ENCODE results near the gene CLIP2.

Gene CLIP2

DNA sequence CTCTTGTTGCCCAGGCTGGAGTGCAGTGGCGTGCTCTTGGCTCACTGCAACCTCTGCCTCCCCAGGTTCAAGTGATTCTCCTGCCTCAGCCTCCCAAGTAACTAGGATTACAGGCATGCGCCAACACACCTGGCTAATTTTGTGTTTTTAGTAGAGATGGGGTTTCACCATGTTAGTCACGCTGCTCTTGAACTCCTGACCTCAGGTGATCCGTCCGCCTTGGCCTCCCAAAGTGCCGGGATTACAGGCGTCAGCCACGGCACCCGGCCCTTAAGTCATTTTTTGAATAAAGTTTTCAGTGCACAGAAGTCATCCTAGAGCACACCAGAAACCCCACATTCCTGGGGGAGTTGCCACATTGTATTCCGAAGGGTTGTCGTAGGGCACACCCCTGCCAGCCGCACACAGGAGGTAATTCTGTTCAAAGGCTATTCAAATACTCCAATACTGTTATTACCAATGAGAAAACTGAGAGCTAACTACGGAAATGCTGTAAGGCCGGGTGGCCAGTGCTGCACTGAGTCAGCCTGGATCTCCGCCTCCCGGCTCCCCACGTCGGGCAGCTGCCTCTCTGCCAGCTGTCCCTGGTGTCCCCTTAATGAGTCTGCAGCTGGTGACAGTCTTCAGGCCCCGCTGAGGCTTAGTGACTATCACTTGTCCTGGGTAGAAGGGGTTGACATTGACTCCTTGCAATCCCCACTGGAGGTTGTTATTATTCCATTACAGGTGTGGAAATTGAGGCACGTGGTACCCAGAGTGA, 26.4 kb upstream of the CLIP2 start:
- Mint-ChIP-seq H3K4me3 (no peak overlapping the region), H3K9me3 (no peaks in the 10 kb centered on the region), H3K4me1 (peaks cover 21% of the 10 kb centered on the region), H3K27ac (no peak overlapping the region), H3K36me3 (no peaks in the 10 kb centered on the region), H3K27me3 (peaks cover 2% of the 10 kb centered on the region)
- no peak for DNase-seq (ENCODE audit: low spot score in 2 of 2)
- no peak for ATAC-seq (ENCODE audit: low read depth)

DNA sequence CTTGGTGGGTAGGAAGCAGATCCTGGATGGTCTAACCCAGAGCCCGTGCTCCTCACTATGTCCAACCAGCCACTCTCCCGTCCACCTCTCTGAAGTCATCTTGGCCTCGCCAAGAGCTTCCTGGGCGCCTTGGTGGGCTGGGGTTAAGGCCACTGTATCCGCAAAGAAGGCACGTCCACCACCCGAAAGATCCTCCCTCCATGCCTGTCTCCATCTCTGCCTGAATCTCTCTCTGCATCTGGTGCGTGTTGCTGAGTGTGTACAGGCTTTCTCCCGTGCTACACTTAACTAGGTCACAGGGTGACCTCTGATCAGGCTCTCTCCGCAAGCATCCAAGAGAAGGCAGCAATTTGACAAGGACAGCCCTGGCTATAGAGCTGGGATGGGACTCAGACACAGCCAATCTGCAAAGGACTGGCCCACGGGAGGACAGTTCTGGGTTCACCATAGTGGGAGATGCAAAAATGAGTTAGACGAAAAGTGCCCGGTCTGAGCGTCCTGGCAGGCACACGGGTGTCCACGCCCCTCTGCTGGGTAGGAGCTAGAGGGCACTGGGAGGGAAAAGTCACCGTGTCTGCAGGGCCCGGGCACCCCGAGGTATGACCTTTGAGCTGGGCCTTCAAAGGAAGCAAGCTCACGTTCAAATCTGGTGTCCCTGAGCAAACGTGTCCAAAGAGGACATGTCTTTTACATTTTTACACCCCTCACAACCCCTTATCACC, 25.6 kb upstream of the CLIP2 start:
- Mint-ChIP-seq H3K27me3 (peaks cover 2% of the 10 kb centered on the region), H3K9me3 (no peaks in the 10 kb centered on the region), H3K27ac (no peak overlapping the region), H3K4me1 (peaks cover 21% of the 10 kb centered on the region), H3K4me3 (no peak overlapping the region), H3K36me3 (no peaks in the 10 kb centered on the region)
- ATAC-seq (ENCODE audit: low read depth): no peak
- no peak for DNase-seq (ENCODE audit: low spot score in 2 of 2)

DNA sequence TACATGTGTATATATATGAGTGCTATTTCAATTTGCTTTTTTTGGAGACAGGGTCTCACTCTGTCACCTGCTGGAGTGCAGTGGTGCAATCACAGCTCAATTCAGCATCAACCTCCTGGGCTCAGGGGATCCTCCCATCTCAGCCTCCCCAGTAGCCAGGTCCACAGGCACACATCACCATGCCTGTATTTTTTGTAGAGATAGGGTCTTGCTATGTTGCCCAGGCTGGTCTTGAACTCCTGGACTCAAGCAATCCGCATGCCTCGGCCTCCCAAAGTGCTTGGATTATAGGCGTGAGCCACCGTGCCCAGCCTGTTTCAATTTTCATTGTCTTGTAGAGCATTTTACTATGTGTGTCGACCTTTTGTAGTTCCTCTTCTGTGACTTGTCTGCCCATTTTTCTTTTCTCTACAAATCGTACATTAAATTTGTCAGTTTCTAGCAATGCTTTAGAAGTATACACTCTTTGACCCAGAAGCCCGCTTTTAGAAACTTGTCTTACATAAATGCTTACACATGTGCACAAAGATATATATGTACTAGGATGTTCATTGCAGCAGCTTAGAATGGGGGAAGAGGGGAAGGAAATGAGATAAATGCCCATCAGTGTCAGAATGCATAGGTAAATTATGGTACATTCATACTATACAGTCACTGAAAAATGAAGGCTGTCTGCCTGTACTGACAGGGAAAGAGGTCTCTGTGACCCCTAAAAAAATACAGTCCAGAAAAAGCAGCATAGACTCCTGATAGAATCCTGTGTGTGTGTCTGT, 22.8 kb upstream of the CLIP2 start:
- peaks cover 25% of the 10 kb centered on the region for H3K4me1 Mint-ChIP-seq
- H3K4me3 Mint-ChIP-seq: peak overlapping the region; percentile 12
- DNase-seq (ENCODE audit: low spot score in 2 of 2) (no peak), ATAC-seq (ENCODE audit: low read depth) (peak; percentile 21)
- H3K9me3 Mint-ChIP-seq: no peaks in the 10 kb centered on the region
- H3K27ac Mint-ChIP-seq: peak overlapping the region; percentile 72
- H3K27me3 Mint-ChIP-seq: no peaks in the 10 kb centered on the region
- no peaks in the 10 kb centered on the region for H3K36me3 Mint-ChIP-seq

DNA sequence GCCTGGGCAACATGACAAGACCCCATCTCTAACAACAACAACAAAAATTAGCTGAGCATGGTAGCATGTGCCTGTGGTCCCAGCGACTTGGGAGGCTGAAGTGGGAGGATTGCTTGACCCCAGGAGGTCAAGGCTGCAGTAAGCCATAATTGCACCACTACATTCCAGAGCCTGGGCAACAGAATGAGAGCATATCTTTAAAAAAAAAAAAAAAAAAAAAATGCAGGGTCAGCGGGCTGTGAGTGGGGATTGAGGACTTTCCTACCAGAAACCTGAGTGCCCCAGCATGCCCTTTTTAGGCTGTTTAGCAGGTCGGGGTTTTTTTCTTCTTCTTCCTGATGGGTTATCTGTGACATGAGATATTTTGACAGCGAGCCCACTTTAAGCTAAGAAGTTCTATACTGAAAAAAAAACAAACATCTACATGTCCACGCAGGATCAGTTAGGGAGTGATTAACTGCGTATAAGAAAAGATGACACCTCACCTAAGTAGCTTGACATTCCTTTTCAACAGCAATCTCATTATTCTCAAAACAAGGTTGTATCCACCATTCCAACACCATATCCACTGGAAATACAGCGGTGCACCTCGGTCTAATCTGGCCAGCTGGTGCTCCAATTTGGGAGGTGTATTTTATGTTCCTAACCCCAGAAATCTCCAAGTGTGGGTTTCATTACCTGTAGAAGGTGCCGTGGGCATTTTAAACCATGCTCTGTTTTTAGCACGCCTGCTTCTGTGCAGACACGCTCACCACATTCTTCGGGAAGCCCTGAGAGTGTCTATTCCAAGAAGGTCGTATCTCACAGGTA, 21.2 kb upstream of the CLIP2 start:
- Mint-ChIP-seq H3K27me3 (no peaks in the 10 kb centered on the region), H3K4me1 (peaks cover 34% of the 10 kb centered on the region), H3K36me3 (no peaks in the 10 kb centered on the region), H3K9me3 (no peaks in the 10 kb centered on the region), H3K4me3 (peak overlapping the region; percentile 59), H3K27ac (no peak overlapping the region)
- ATAC-seq (ENCODE audit: low read depth): no peak
- no peak for DNase-seq (ENCODE audit: low spot score in 2 of 2)

DNA sequence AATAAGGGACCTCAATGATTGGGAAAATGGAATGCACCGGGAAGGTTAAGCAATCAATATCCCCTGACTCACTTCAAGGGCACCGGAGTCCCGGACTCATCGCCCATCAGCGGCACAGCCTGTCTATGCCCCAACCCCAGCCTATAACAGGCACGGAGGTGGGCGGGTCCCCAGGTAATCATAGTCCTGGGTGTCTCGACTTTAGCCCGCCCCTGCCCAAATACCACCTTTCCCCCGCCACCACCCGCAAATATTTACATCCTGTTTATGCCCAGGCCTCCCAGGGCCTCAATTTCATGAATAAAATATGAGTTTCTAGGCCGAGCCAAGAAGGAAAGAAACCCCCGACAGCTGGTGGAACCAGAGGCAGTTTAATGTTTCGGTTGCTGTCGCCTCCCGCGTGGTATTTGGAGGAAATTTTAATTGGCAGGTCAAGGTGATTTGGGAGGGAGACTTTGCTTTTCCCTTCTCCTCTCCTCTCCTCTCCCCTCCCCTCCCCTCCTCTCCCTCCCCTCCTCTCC, 19.4 kb upstream of the CLIP2 start:
- peak; percentile 69 for ATAC-seq (ENCODE audit: low read depth)
- Mint-ChIP-seq H3K4me3 (peak overlapping the region; percentile 88), H3K9me3 (no peaks in the 10 kb centered on the region), H3K27ac (peak overlapping the region; percentile 41), H3K27me3 (no peaks in the 10 kb centered on the region), H3K36me3 (no peaks in the 10 kb centered on the region), H3K4me1 (peaks cover 29% of the 10 kb centered on the region)
- peak; percentile 47 to 60 for DNase-seq (ENCODE audit: low spot score in 2 of 2)

DNA sequence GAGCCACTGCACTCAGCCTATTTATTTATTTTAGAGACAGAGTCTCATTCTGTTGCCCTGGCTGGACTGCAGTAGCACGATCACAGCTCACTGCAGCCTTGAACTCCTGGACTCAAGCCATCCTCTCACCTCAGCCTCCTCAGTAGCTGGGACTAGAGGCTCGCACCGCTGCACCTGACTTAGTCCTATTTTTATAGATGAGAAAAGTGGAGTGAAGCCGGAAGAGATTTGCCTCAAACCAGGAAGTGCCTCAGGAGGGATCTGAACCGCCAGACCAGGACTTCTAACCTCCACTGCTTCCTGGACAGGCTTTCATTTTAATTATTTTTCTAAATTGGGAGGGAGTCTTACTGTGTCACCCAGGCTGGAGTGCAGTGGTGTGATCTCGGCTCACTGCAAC, 17.5 kb upstream of the CLIP2 start:
- Mint-ChIP-seq H3K27ac (peak overlapping the region; percentile 67), H3K4me3 (peak overlapping the region; percentile 85), H3K27me3 (no peaks in the 10 kb centered on the region), H3K9me3 (no peaks in the 10 kb centered on the region), H3K4me1 (peaks cover 20% of the 10 kb centered on the region), H3K36me3 (no peaks in the 10 kb centered on the region)
- DNase-seq (ENCODE audit: low spot score in 2 of 2): no peak
- ATAC-seq (ENCODE audit: low read depth): no peak

DNA sequence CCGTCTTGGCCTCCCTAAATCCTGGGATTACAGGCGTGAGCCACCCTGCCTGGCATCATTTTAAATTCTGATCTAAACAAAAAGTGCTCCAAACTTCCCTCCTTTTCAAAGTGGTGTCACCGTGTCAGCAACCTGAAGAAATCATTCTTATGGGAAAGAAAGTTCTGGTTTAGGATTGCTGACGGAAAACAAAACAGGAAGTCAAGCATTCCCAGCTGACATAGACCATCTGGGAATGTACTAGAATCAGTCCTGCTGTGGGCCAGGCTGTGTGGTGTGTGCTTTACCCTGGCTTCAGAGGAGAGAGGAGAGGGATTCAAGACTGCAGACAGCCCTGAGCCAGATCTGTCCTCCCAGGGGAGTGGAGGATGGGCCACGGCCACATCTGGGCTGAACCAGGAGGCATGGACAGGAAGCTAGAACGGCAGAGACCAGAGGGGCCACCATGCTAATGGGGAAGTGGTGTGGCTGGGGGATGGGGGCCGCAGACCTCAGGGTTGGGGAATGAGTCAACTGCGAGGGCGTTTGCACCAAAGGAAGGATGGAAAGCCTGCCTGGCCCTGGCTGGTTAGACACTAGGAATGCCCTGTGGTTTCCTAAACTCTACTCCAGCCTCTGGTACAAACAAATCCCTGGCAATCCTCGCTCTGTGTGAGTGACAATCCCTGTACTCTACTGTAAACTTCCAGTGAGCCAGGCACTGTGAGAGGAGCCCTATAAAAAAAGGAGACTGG, 16.7 kb upstream of the CLIP2 start:
- Mint-ChIP-seq H3K9me3 (no peaks in the 10 kb centered on the region), H3K27me3 (no peaks in the 10 kb centered on the region), H3K4me1 (peaks cover 20% of the 10 kb centered on the region), H3K4me3 (peak overlapping the region; percentile 85), H3K27ac (peak overlapping the region; percentile 90), H3K36me3 (no peaks in the 10 kb centered on the region)
- DNase-seq (ENCODE audit: low spot score in 2 of 2) (peak in 1 of 2 donors; percentile 28), ATAC-seq (ENCODE audit: low read depth) (peak; percentile 57)

DNA sequence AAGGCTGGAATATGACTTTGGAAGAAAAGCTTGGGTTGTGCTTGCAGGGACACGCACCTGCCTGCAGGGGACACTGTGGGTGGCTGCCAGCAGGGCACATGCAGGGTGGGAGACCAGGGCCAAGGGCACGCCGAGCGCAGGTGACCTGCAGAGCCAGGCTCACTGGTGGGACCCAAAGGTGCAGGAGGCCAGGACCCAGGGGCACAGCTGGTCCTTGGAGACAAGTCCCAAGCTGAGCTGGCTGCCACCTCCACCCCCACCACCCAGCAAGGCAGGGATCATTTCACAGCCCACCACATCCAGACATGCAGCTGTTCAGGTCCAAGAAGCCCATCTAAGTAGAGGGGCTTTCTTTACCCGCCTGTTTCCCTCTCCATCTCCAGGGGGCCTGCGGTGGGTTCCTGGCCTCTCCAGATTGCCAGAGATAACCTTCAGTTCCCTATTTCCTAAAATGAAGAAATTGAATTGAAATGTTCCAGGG, 13.8 kb upstream of the CLIP2 start:
- Mint-ChIP-seq H3K4me3 (no peak overlapping the region), H3K36me3 (no peaks in the 10 kb centered on the region), H3K4me1 (peaks cover 33% of the 10 kb centered on the region), H3K9me3 (no peaks in the 10 kb centered on the region), H3K27ac (peak overlapping the region; percentile 82), H3K27me3 (no peaks in the 10 kb centered on the region)
- ATAC-seq (ENCODE audit: low read depth): no peak
- DNase-seq (ENCODE audit: low spot score in 2 of 2): no peak

DNA sequence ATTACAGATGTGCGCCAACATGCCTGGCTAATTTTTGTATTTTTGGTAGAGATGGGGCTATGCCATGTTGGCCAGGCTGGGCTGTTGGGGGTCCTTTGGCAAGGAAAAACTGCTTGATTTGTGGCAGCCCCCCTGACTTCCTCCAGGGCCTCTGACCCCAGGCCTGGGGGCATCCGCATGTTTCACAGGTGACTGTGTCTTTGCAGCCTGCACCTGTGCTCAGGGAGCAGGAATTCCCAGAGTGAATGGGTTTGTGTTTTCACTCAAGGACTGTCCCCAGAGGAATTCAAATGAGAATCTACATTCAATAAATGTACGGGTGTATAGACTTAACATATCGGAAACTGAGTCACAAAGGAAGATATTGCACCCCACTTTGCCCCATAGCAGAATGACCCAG, 11.6 kb upstream of the CLIP2 start:
- H3K9me3 Mint-ChIP-seq: no peaks in the 10 kb centered on the region
- H3K27me3 Mint-ChIP-seq: no peaks in the 10 kb centered on the region
- H3K4me1 Mint-ChIP-seq: peaks cover 25% of the 10 kb centered on the region
- H3K4me3 Mint-ChIP-seq: no peak overlapping the region
- no peaks in the 10 kb centered on the region for H3K36me3 Mint-ChIP-seq
- no peak overlapping the region for H3K27ac Mint-ChIP-seq
- DNase-seq (ENCODE audit: low spot score in 2 of 2) (no peak), ATAC-seq (ENCODE audit: low read depth) (no peak)

DNA sequence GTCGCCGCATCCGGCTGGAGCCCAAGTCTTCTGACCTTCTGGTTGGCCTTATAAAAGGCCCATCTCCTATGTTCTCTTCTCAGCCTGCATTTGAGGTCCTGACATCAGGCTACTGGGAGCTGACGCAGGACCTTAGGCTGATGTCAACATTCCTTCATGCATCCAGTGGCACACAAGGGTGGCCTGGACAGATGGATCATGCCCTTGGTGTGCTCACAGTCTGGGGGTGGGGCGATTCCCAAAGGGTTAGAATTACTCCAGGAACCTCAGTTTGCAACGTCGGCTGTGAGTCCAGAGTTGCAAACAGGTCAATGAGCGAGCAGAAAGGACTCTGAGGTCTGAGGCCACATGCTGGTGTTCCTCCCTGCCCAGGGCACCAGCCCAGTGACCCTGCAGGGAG, 8.2 kb upstream of the CLIP2 start:
- Mint-ChIP-seq H3K36me3 (no peaks in the 10 kb centered on the region), H3K27me3 (no peaks in the 10 kb centered on the region), H3K9me3 (no peaks in the 10 kb centered on the region), H3K4me3 (no peak overlapping the region), H3K27ac (peak overlapping the region; percentile 69), H3K4me1 (peaks cover 36% of the 10 kb centered on the region)
- no peak for DNase-seq (ENCODE audit: low spot score in 2 of 2)
- no peak for ATAC-seq (ENCODE audit: low read depth)

DNA sequence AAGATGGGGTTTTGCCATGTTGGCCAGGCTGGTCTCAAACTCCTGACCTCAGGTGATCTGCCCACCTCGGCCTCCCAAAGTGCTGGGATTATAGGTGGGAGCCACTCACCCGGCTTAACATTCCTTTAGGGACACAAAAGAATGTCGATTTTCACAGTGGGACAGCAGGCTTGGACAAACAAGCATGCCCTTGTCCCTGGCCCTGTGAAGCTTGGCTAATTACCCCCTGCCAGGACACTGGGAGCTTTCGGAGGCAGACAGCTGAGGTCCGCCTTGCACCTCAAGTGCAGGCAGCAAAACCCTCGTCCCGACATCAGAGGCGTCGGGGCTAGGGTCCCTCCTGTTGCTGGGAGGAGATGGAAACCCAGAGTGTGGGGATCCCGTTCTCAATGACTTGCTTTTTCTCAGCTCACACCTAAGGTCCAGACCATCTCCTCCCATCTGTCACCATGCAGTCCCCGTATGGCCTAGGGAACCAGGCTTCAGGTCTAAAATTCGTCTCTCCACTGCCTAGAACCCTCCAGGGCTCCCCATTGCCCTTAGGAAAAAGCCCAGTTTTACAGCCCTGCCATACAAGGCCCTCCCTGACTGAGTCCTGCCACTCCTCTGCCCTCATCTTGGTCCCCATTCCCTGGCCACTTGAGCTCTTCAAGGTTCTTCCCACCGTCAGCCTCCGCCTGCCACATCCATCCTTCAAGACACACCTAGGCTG, 6.3 kb upstream of the CLIP2 start:
- Mint-ChIP-seq H3K4me3 (no peak overlapping the region), H3K27me3 (no peaks in the 10 kb centered on the region), H3K4me1 (peaks cover 33% of the 10 kb centered on the region), H3K9me3 (no peaks in the 10 kb centered on the region), H3K27ac (peak overlapping the region; percentile 84), H3K36me3 (no peaks in the 10 kb centered on the region)
- DNase-seq (ENCODE audit: low spot score in 2 of 2) (no peak), ATAC-seq (ENCODE audit: low read depth) (no peak)

DNA sequence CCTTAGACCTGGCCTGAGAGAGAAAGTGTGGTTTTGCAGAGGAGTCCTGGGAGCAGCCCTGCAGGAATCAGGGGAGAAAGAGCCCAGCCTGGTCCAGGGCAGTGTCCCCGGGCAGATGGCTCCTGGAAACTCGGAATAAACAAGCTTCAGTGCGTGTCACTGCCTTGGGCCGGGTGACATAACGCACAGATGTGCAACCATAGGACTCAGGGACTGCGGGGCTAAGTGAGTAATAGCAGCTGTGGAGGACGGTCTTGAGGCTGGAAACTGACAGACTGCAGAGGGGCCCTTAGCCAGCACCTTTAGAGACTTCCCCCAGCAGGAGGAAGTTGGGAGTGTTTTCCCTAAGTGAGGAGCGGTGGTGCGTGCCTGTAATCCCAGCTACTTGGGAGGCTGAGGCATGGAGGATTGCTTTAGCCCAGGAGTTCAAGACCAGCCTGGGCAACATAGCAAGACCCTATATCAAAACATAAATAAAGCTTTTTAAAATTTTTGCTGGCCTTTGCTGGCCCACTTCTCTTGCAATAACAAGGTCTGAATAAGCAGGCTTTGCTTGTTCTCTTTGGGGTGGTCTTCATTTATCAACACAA, 5.3 kb upstream of the CLIP2 start:
- peak overlapping the region; percentile 84 for H3K27ac Mint-ChIP-seq

More for the DNA sequence above, 5.3 kb upstream of the CLIP2 start:
- H3K4me3 Mint-ChIP-seq: no peak overlapping the region
- DNase-seq (ENCODE audit: low spot score in 2 of 2) (no peak), ATAC-seq (ENCODE audit: low read depth) (no peak)
- H3K4me1 Mint-ChIP-seq: peaks cover 35% of the 10 kb centered on the region
- no peaks in the 10 kb centered on the region for H3K36me3 Mint-ChIP-seq
- H3K27me3 Mint-ChIP-seq: no peaks in the 10 kb centered on the region
- no peaks in the 10 kb centered on the region for H3K9me3 Mint-ChIP-seq
